Psoas muscle (tissue), 8 donors: ENCODE data around the gene GALNT4. TPM values are rescaled to one million over a fixed set of nuclear protein-coding genes. Genes with fewer than 3 reads are reported as not detected.

ENCODE experiments used
- ATAC-seq, 4 donors: fragments of 200-7000 bp; cut with Tn5 transposase; one replicate each; pipeline ENCODE4 v1.9.1; 2020; ENCODE audit warnings: moderate library complexity in 3 of 4, mild to moderate bottlenecking in 2 of 4
- DNase-seq, 2 donors: peaks; one replicate each; pipeline ENCODE4 v3.0.0-alpha.2; 2020
- H3K27ac ChIP-seq: fragments of 200-600 bp; one replicate; pipeline ENCODE4 v1.8.0; 2022
- H3K27me3 ChIP-seq, 3 donors: fragments of 200-600 bp in 1 of 3; one replicate each; pipeline versions ENCODE4 v1.6.1 to v1.8.0; 2013 to 2022; ENCODE audit warnings: low read length in 2 of 3, mild to moderate bottlenecking in 2 of 3, moderate library complexity in 1 of 3; ENCODE audit not compliant: insufficient read depth in 3 of 3
- H3K36me3 ChIP-seq, 2 donors: fragments of 200-600 bp in 1 of 2; one replicate each; pipeline versions ENCODE4 v1.6.1 to v1.8.0; 2013 to 2022; ENCODE audit warnings: low read depth in 1 of 2, mild to moderate bottlenecking in 1 of 2, moderate library complexity in 1 of 2; ENCODE audit not compliant: insufficient read depth in 1 of 2
- H3K4me1 ChIP-seq: fragments of 200-600 bp; one replicate; pipeline ENCODE4 v1.8.0; 2022
- H3K4me3 ChIP-seq: fragments of 200-600 bp; one replicate; pipeline ENCODE4 v1.8.0; 2022; ENCODE audit warnings: mild to moderate bottlenecking
- H3K9me3 ChIP-seq: fragments of 200-600 bp; one replicate; pipeline ENCODE4 v1.8.0; 2022
- CTCF ChIP-seq: fragments of 200-600 bp; IDR thresholded peaks from one replicate; pipeline ENCODE4 v1.8.0; 2022; ENCODE audit warnings: antibody characterized with exemption
- WGBS, 3 donors: extraction: QIAGEN DNeasy Blood & Tissue Kit; methylation state at CpG; one replicate each; pipeline versions ENCODE4 v1.1.6 to v1.1.7; 2013; 5-methylcytosine and 5-hydroxymethylcytosine counted together
- intact Hi-C, 2 donors: fragments of 100-400 bp; cut with DNase I; formaldehyde crosslinking; loops; one replicate each; pipeline versions ENCODE4 v1.11.0 to v1.14.2; 2022
- polyA plus RNA-seq, 3 donors: library from polyadenylated mRNA; stranded (reverse); fragments of 200-250 nt; gene quantifications; one replicate each; pipeline ENCODE4 v1.2.3, GENCODE V29; 2013
- total RNA-seq, 4 donors: library from RNA; stranded (reverse); fragmentation: NEBNext Ultra II Directional in 2 of 4; extraction: Animal tissue kit (Norgen Biotek cat#: 25700) in 2 of 4; gene quantifications; one replicate each; pipeline versions ENCODE4 v1.2.1 to v1.2.4, GENCODE V29; 2021 to 2023
- donor health status: healthy with polysubstance abuse.
- donor health status: DM: no; HTN: no; CAD: no; lungs with moderate emphysema.
- donor health status: Bipolar disorder and iron deficiency.
- donor health status: healthy.
- donor health status: DM: yes; HTN: yes; CAD: no.
- donor health status: DM: no; HTN: no; CAD: no.
- donor health status: DM: no; HTN: no; CAD: no.
- donor health status: DM: yes; HTN: yes; CAD: no.

GALNT4 gene
- total and polyA plus RNA-seq, 7 donors = 0.42 to 1.6 (median 1.2) TPM

- Histone ChIP-seq H3K27ac (no peak overlapping the region), H3K4me3 (no peak overlapping the region), H3K27me3 (no peaks in the 10 kb centered on the region), H3K9me3 (no peaks in the 10 kb centered on the region), H3K36me3 (no peaks in the 10 kb centered on the region), H3K4me1 (no peaks in the 10 kb centered on the region)
- intact Hi-C loops = no loop called here
- ATAC-seq = no peak
- TF ChIP-seq CTCF = no peak
- no peak for DNase-seq
- 25 to 42% (median 40%) methylated on average over 1 of the region's 1 CpG for WGBS, 3 donors
Observed at GRCh38 chr12:89552376-89552775, 27.8 kb upstream of the GALNT4 start.

DNA sequence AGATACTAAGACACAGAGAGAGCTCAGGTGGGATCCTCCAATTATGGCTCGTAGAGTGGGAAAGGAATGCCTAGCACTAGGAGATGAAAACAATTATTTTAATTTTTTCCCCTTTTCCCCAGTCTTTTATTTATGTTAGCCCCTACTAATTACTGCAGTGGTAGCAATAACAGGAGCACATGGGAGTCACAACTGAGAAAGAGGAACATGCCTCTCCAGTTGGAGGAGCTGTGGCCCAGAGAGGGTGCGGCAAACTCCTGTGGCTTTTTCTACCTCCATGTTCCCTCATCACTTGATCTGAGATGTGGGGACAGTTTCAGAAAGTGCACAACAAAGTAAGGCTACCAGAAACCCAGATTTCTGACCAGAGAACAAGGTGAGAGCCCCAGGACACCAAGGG is 27.2 kb upstream of the GALNT4 start:
- Histone ChIP-seq H3K27ac (no peak overlapping the region), H3K4me3 (no peak overlapping the region), H3K4me1 (no peaks in the 10 kb centered on the region), H3K36me3 (no peaks in the 10 kb centered on the region), H3K27me3 (no peaks in the 10 kb centered on the region), H3K9me3 (no peaks in the 10 kb centered on the region)
- 95 to 98% (median 98%) methylated on average over 2 of the region's 2 CpGs for WGBS, 3 donors
- intact Hi-C loops = no loop called here
- DNase-seq (no peak), ATAC-seq (no peak)
- no peak for TF ChIP-seq CTCF

- H3K4me3 ChIP-seq = no peak overlapping the region
- intact Hi-C loops = loop anchor here (10.0 kb wide), 3 partner anchors 478 to 1398 kb away; no protein-coding TSS in a partner anchor
- WGBS, 3 donors = 72 to 80% (median 79%) methylated on average over 4 of the region's 4 CpGs
- peaks cover 6% of the 10 kb centered on the region for H3K4me1 ChIP-seq
- no peak overlapping the region for H3K27ac ChIP-seq
- H3K27me3 ChIP-seq = no peaks in the 10 kb centered on the region
- ATAC-seq = no peak
- H3K9me3 ChIP-seq = no peaks in the 10 kb centered on the region
- no peaks in the 10 kb centered on the region for H3K36me3 ChIP-seq
- DNase-seq = no peak
- TF ChIP-seq CTCF = no peak
Observed at GRCh38 chr12:89547101-89547500, 22.5 kb upstream of the GALNT4 start.

- Histone ChIP-seq H3K27ac (no peak overlapping the region), H3K27me3 (no peaks in the 10 kb centered on the region), H3K4me3 (no peak overlapping the region), H3K36me3 (no peaks in the 10 kb centered on the region), H3K9me3 (no peaks in the 10 kb centered on the region), H3K4me1 (peaks cover 6% of the 10 kb centered on the region)
- ATAC-seq = no peak
- TF ChIP-seq CTCF = no peak
- no peak for DNase-seq
- WGBS, 3 donors = 75 to 88% (median 82%) methylated on average over 4 of the region's 4 CpGs
- intact Hi-C loops = loop anchor here (10.0 kb wide), 3 partner anchors 479 to 1399 kb away; no protein-coding TSS in a partner anchor
Observed at GRCh38 chr12:89546151-89546550, 21.6 kb upstream of the GALNT4 start.

- peaks cover 0 to 2% of the 10 kb centered on the region in 2 donors for H3K36me3 ChIP-seq
- H3K27ac ChIP-seq = peak overlapping the region; percentile 79
- DNase-seq = peak; percentile 37 to 75
- intact Hi-C loops = loop anchor here (5.0 to 10.0 kb wide), 6 partner anchors 163 to 1400 kb away; partner anchors contain the start of gene ATP2B1 (in 1 of the 2)
- peak; percentile 83 to 92 (median 88) for ATAC-seq
- WGBS, 3 donors = 9 to 19% (median 10%) methylated on average over 6 of the region's 6 CpGs
- peaks cover 6% of the 10 kb centered on the region for H3K4me1 ChIP-seq
- no peaks in the 10 kb centered on the region for H3K27me3 ChIP-seq
- no peak overlapping the region for H3K4me3 ChIP-seq
- H3K9me3 ChIP-seq = no peaks in the 10 kb centered on the region
- no peak for TF ChIP-seq CTCF
Observed at GRCh38 chr12:89544681-89545184, 20.1 kb upstream of the GALNT4 start.
